ENCODE measurements around the gene CCDC184.

CCDC184 gene

GRCh38 chr12:48160046-48160445 is 23.4 kb upstream of the CCDC184 start:
- H3K9me3 ChIP-seq (replicated peaks; ENCODE audit: low read length) = no peaks in the 10 kb centered on the region
- H3K27me3 ChIP-seq (ENCODE audit: control insufficient read depth, insufficient read depth, low read length) = peaks cover 27% of the 10 kb centered on the region
- H3K9ac ChIP-seq (ENCODE audit: low read depth, low read length) = no peak overlapping the region
- no peak overlapping the region for H3K4me2 ChIP-seq (ENCODE audit: low read length)
- no peak overlapping the region for H3K4me3 ChIP-seq (ENCODE audit: low read length)
- no peaks in the 10 kb centered on the region for H3K36me3 ChIP-seq (ENCODE audit: insufficient read depth, low read length)
- H3K4me1 ChIP-seq (ENCODE audit: control insufficient read depth, insufficient read depth, low read length) = peaks cover 10% of the 10 kb centered on the region

DNA sequence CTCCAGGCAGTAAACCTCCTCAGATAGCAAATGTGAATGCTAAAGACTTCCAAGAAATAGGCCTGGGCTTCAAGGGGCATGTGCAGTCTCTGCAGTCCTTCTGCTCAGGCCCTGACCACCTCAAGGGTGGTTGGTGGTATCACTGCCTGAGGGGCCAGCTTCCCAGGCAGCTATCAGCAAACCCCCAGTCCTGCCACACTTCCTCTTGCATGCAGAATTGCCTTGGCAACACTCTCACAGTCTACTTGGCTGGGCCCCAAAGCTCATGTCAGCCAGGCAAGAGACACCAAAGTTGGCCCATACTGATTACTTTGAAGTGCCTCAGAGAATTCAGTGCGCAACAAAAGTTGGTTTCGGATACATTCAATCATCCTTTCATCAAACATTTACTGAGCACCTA is 22.6 kb upstream of the CCDC184 start:
- Histone ChIP-seq H3K9ac (ENCODE audit: low read depth, low read length) (no peak overlapping the region), H3K4me3 (ENCODE audit: low read length) (no peak overlapping the region), H3K27me3 (ENCODE audit: control insufficient read depth, insufficient read depth, low read length) (peaks cover 28% of the 10 kb centered on the region)

GRCh38 chr12:48163150-48163747 is 20.2 kb upstream of the CCDC184 start:
- H3K4me2 ChIP-seq (ENCODE audit: low read length) = no peak overlapping the region
- no peaks in the 10 kb centered on the region for H3K36me3 ChIP-seq (ENCODE audit: insufficient read depth, low read length)
- no peaks in the 10 kb centered on the region for H3K4me1 ChIP-seq (ENCODE audit: control insufficient read depth, insufficient read depth, low read length)
- H3K9ac ChIP-seq (ENCODE audit: low read depth, low read length) = no peak overlapping the region
- H3K9me3 ChIP-seq (replicated peaks; ENCODE audit: low read length) = no peaks in the 10 kb centered on the region
- peaks cover 39% of the 10 kb centered on the region for H3K27me3 ChIP-seq (ENCODE audit: control insufficient read depth, insufficient read depth, low read length)
- no peak overlapping the region for H3K4me3 ChIP-seq (ENCODE audit: low read length)

More for the DNA sequence above, 22.6 kb upstream of the CCDC184 start:
- Histone ChIP-seq H3K36me3 (ENCODE audit: insufficient read depth, low read length) (no peaks in the 10 kb centered on the region), H3K4me1 (ENCODE audit: control insufficient read depth, insufficient read depth, low read length) (peaks cover 10% of the 10 kb centered on the region), H3K9me3 (replicated peaks; ENCODE audit: low read length) (no peaks in the 10 kb centered on the region), H3K4me2 (ENCODE audit: low read length) (no peak overlapping the region)

DNA sequence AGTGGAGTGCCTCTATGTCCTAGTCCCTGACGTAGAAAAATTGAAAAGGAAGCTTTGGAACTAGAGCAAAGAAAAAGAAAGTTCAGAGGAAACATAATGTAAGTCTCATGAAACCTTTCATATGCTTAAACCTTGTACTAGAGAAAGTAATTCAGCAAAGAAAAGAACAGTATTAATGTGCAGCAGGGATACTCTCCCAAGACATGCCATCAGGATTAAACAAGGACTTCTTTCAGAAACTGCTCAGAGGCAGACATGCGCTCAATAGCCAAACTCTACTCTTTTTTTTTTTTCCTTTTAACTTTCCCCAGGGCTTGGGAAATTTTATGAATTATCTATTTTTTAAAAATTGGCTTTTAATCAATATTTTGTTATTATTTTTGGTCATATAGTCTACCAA is 19.0 kb upstream of the CCDC184 start:
- Histone ChIP-seq H3K27me3 (ENCODE audit: control insufficient read depth, insufficient read depth, low read length) (peaks cover 46% of the 10 kb centered on the region), H3K9ac (ENCODE audit: low read depth, low read length) (no peak overlapping the region)

DNA sequence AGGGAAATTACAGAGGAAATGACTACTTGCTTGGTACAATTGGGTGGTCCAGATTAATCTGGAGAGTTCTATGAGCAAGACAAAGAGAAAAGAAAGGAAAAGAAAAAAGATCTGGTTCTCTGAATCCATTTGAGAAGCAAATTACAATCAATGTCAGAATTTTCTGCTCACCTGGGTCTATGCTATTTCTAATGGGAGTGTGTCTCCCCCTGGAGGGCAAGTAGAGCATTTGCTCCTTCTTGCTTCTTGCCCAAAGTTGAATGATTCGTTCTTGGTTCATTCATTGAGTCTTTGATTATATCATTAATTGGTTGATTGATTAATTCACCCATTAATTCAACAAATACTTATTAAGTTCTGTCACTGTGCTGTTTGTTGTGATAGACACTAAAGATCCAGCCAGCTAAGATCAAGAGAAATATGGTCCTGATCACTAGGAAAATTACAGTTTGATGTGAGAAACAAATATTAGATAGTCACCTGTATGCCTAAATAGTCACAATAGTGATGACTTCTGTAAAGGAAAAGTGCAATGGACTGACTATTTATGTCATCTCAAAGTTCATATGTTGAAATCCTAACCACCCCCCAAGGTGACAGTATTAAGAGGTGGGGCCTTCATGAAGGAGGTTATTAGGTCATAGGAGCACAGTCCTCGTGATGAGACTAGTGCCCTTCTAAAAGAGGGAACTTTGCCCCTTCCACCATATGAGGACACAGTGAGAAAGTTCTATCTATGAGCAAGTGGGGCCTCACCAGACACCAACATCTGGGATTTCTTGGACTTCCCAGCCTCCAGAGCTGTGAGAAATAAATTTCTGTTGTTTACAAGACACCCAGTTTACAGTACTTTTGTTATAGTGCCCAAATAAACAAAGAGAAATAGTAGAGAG is 18.1 kb upstream of the CCDC184 start:
- Histone ChIP-seq H3K36me3 (ENCODE audit: insufficient read depth, low read length) (no peaks in the 10 kb centered on the region), H3K4me3 (ENCODE audit: low read length) (no peak overlapping the region), H3K4me2 (ENCODE audit: low read length) (no peak overlapping the region), H3K9me3 (replicated peaks; ENCODE audit: low read length) (no peaks in the 10 kb centered on the region), H3K27me3 (ENCODE audit: control insufficient read depth, insufficient read depth, low read length) (peaks cover 46% of the 10 kb centered on the region), H3K4me1 (ENCODE audit: control insufficient read depth, insufficient read depth, low read length) (no peaks in the 10 kb centered on the region), H3K9ac (ENCODE audit: low read depth, low read length) (no peak overlapping the region)

More for the DNA sequence above, 19.0 kb upstream of the CCDC184 start:
- no peaks in the 10 kb centered on the region for H3K4me1 ChIP-seq (ENCODE audit: control insufficient read depth, insufficient read depth, low read length)
- H3K36me3 ChIP-seq (ENCODE audit: insufficient read depth, low read length) = no peaks in the 10 kb centered on the region
- no peak overlapping the region for H3K4me3 ChIP-seq (ENCODE audit: low read length)
- no peak overlapping the region for H3K4me2 ChIP-seq (ENCODE audit: low read length)
- H3K9me3 ChIP-seq (replicated peaks; ENCODE audit: low read length) = no peaks in the 10 kb centered on the region

GRCh38 chr12:48169011-48169410 is 14.4 kb upstream of the CCDC184 start:
- no peaks in the 10 kb centered on the region for H3K36me3 ChIP-seq (ENCODE audit: insufficient read depth, low read length)
- no peaks in the 10 kb centered on the region for H3K9me3 ChIP-seq (replicated peaks; ENCODE audit: low read length)
- H3K27me3 ChIP-seq (ENCODE audit: control insufficient read depth, insufficient read depth, low read length) = peaks cover 25% of the 10 kb centered on the region
- no peak overlapping the region for H3K4me2 ChIP-seq (ENCODE audit: low read length)
- H3K9ac ChIP-seq (ENCODE audit: low read depth, low read length) = no peak overlapping the region
- H3K4me1 ChIP-seq (ENCODE audit: control insufficient read depth, insufficient read depth, low read length) = no peaks in the 10 kb centered on the region
- H3K4me3 ChIP-seq (ENCODE audit: low read length) = no peak overlapping the region

DNA sequence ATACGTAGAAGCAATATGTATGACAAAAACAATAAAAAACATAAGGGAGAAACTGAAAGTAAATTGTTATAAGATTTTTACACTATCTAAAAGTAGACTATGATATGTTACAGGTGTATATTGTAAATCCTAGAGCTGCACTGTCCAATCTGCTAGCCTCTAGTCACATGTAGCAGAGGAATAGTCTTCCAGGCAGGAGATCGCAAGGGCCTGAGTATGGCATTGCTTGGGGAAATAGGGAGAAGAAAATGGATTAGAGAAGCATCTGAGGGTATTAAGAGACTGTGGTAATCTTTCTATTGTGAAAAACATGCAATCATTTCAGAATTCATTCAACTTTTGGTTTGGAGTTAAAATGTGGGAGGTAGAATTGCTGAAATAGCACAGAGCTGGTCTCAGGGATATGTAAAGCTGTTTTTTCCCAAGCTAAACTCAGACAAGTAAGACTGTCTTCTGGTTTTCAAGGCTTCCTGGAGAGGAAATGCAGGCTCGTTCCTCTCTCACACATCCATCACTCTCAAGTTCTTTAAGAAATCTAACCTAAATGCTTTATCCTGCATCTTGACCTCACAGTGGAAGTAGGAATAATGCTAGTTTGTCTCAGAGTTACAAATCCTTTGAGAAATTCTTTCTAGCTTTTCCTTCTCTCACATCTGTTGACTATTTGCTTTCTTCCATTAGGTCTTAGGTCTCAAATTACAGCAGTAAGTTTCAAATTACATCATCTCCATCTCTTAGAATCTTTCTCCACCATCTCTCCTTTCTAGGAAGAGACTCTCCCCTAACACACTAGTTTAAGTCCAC is 7.6 kb upstream of the CCDC184 start:
- Histone ChIP-seq H3K4me3 (ENCODE audit: low read length) (no peak overlapping the region), H3K9me3 (replicated peaks; ENCODE audit: low read length) (no peaks in the 10 kb centered on the region), H3K4me1 (ENCODE audit: control insufficient read depth, insufficient read depth, low read length) (no peaks in the 10 kb centered on the region), H3K9ac (ENCODE audit: low read depth, low read length) (no peak overlapping the region), H3K4me2 (ENCODE audit: low read length) (no peak overlapping the region), H3K36me3 (ENCODE audit: insufficient read depth, low read length) (no peaks in the 10 kb centered on the region), H3K27me3 (ENCODE audit: control insufficient read depth, insufficient read depth, low read length) (peaks cover 56% of the 10 kb centered on the region)

GRCh38 chr12:48176417-48176751 is 7.1 kb upstream of the CCDC184 start:
- Histone ChIP-seq H3K27me3 (ENCODE audit: control insufficient read depth, insufficient read depth, low read length) (peaks cover 62% of the 10 kb centered on the region), H3K36me3 (ENCODE audit: insufficient read depth, low read length) (no peaks in the 10 kb centered on the region), H3K9me3 (replicated peaks; ENCODE audit: low read length) (no peaks in the 10 kb centered on the region), H3K4me1 (ENCODE audit: control insufficient read depth, insufficient read depth, low read length) (no peaks in the 10 kb centered on the region), H3K4me2 (ENCODE audit: low read length) (no peak overlapping the region), H3K4me3 (ENCODE audit: low read length) (no peak overlapping the region), H3K9ac (ENCODE audit: low read depth, low read length) (no peak overlapping the region)

DNA sequence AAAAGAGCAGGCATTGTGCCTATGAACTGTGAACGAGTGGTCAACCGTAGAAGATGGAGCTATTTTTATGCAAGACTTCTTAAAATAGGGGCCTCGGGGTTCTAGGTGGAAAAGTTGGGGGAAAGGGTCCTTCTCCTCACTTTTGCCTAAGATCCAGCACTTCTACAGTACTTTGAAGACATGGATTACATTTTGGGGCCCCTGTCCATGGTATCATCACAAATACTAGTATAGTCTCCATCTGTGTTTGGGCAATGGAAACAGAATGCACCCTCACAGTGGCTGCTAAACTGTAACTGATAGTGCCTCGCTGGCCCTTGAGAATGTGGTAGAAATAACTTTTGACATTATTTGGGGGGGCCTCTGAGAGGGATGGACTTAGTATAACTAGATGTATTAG is 5.5 kb upstream of the CCDC184 start:
- Histone ChIP-seq H3K4me2 (ENCODE audit: low read length) (no peak overlapping the region), H3K36me3 (ENCODE audit: insufficient read depth, low read length) (no peaks in the 10 kb centered on the region), H3K4me3 (ENCODE audit: low read length) (no peak overlapping the region), H3K9me3 (replicated peaks; ENCODE audit: low read length) (no peaks in the 10 kb centered on the region), H3K4me1 (ENCODE audit: control insufficient read depth, insufficient read depth, low read length) (peaks cover 5% of the 10 kb centered on the region), H3K9ac (ENCODE audit: low read depth, low read length) (no peak overlapping the region), H3K27me3 (ENCODE audit: control insufficient read depth, insufficient read depth, low read length) (peaks cover 66% of the 10 kb centered on the region)

DNA sequence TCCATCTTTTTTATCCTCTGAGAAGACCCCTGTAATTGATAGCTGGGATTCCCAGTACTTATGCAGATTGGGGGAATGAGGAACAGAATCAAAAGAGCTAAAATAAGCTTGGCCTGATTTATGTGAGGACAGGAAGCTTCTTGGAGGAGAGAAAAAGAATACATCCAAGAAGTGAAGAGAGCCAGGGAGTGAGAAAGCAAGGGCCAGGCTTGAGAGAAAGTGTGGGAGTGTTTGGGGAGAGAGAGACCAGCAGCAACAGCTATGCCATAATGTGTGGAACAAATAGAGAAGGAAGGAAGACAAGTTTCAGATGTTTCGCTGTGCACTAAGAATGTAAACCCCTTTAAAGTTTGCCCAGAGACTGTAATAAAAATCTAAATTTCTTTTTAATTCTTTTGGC is 4.0 kb upstream of the CCDC184 start:
- Histone ChIP-seq H3K4me1 (ENCODE audit: control insufficient read depth, insufficient read depth, low read length) (peaks cover 5% of the 10 kb centered on the region), H3K9ac (ENCODE audit: low read depth, low read length) (no peak overlapping the region), H3K36me3 (ENCODE audit: insufficient read depth, low read length) (no peaks in the 10 kb centered on the region), H3K27me3 (ENCODE audit: control insufficient read depth, insufficient read depth, low read length) (peaks cover 71% of the 10 kb centered on the region), H3K4me2 (ENCODE audit: low read length) (no peak overlapping the region), H3K4me3 (ENCODE audit: low read length) (no peak overlapping the region), H3K9me3 (replicated peaks; ENCODE audit: low read length) (no peaks in the 10 kb centered on the region)

DNA sequence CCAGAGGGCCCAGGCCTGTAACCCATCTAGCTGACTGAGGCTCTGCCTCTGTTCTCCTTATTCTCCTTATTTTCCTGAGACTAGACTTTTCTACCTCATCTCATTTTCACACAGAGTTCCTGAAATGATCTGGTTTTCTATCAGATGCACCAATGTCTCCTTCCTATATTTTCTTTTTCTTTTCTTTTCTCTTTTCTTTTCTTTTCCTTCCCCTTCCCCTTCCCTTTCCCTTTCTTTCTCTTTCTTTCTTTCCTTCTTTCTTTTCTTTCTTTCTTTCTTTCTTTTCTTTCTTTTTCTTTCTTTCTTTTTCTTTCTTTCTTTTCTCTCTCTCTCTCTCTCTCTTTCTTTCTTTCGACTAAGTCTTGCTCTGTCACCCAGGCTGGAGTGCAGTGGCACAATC is 3.0 kb upstream of the CCDC184 start:
- Histone ChIP-seq H3K36me3 (ENCODE audit: insufficient read depth, low read length) (no peaks in the 10 kb centered on the region), H3K4me2 (ENCODE audit: low read length) (no peak overlapping the region), H3K4me3 (ENCODE audit: low read length) (no peak overlapping the region), H3K9me3 (replicated peaks; ENCODE audit: low read length) (no peaks in the 10 kb centered on the region), H3K9ac (ENCODE audit: low read depth, low read length) (no peak overlapping the region), H3K4me1 (ENCODE audit: control insufficient read depth, insufficient read depth, low read length) (peaks cover 5% of the 10 kb centered on the region), H3K27me3 (ENCODE audit: control insufficient read depth, insufficient read depth, low read length) (peaks cover 78% of the 10 kb centered on the region)
